Measurements from ENCODE around the gene SWT1.
A peak's percentile ranks its signal among the peaks of the same experiment; 100 is the strongest.

Gene SWT1

GRCh38 chr1:185239861-185240260, 82.9 kb downstream of the SWT1 start:
- no peaks in the 10 kb centered on the region for H3K36me3 ChIP-seq (ENCODE audit: low read depth)
- DNase-seq (ENCODE audit: low spot score) (no peak), ATAC-seq (ENCODE audit: low read depth) (no peak)
- H3K27ac ChIP-seq (ENCODE audit: poor library complexity, severe bottlenecking): no peak overlapping the region
- TF ChIP-seq CTCF (IDR thresholded peaks at IDR 0.05; ENCODE audit: poor library complexity, severe bottlenecking): no peak
- no peak overlapping the region for H3K4me3 ChIP-seq (ENCODE audit: severe bottlenecking)
- no peaks in the 10 kb centered on the region for H3K27me3 ChIP-seq (ENCODE audit: insufficient read depth, poor library complexity, severe bottlenecking)
- H3K9me3 ChIP-seq (ENCODE audit: severe bottlenecking): no peaks in the 10 kb centered on the region
- no peaks in the 10 kb centered on the region for H3K4me1 ChIP-seq (ENCODE audit: insufficient read depth, poor library complexity, severe bottlenecking)

GRCh38 chr1:185241127-185241526, 84.2 kb downstream of the SWT1 start:
- no peaks in the 10 kb centered on the region for H3K9me3 ChIP-seq (ENCODE audit: severe bottlenecking)
- no peak overlapping the region for H3K27ac ChIP-seq (ENCODE audit: poor library complexity, severe bottlenecking)
- no peak overlapping the region for H3K4me3 ChIP-seq (ENCODE audit: severe bottlenecking)
- TF ChIP-seq CTCF (IDR thresholded peaks at IDR 0.05; ENCODE audit: poor library complexity, severe bottlenecking): no peak
- DNase-seq (ENCODE audit: low spot score) (no peak), ATAC-seq (ENCODE audit: low read depth) (no peak)
- H3K36me3 ChIP-seq (ENCODE audit: low read depth): no peaks in the 10 kb centered on the region
- H3K4me1 ChIP-seq (ENCODE audit: insufficient read depth, poor library complexity, severe bottlenecking): no peaks in the 10 kb centered on the region
- H3K27me3 ChIP-seq (ENCODE audit: insufficient read depth, poor library complexity, severe bottlenecking): no peaks in the 10 kb centered on the region

- no peaks in the 10 kb centered on the region for H3K9me3 ChIP-seq (ENCODE audit: severe bottlenecking)
- H3K27ac ChIP-seq (ENCODE audit: poor library complexity, severe bottlenecking): no peak overlapping the region
- no peak overlapping the region for H3K4me3 ChIP-seq (ENCODE audit: severe bottlenecking)
- no peaks in the 10 kb centered on the region for H3K4me1 ChIP-seq (ENCODE audit: insufficient read depth, poor library complexity, severe bottlenecking)
- no peaks in the 10 kb centered on the region for H3K27me3 ChIP-seq (ENCODE audit: insufficient read depth, poor library complexity, severe bottlenecking)
- DNase-seq (ENCODE audit: low spot score) (no peak), ATAC-seq (ENCODE audit: low read depth) (peak; percentile 99)
- no peaks in the 10 kb centered on the region for H3K36me3 ChIP-seq (ENCODE audit: low read depth)
- no peak for TF ChIP-seq CTCF (IDR thresholded peaks at IDR 0.05; ENCODE audit: poor library complexity, severe bottlenecking)
These were observed 87.2 kb downstream of the SWT1 start for GRCh38 chr1:185244015-185244747.

- DNase-seq (ENCODE audit: low spot score): no peak
- Histone ChIP-seq H3K36me3 (ENCODE audit: low read depth) (no peaks in the 10 kb centered on the region), H3K9me3 (ENCODE audit: severe bottlenecking) (no peaks in the 10 kb centered on the region), H3K27me3 (ENCODE audit: insufficient read depth, poor library complexity, severe bottlenecking) (no peaks in the 10 kb centered on the region), H3K4me1 (ENCODE audit: insufficient read depth, poor library complexity, severe bottlenecking) (no peaks in the 10 kb centered on the region), H3K4me3 (ENCODE audit: severe bottlenecking) (no peak overlapping the region), H3K27ac (ENCODE audit: poor library complexity, severe bottlenecking) (no peak overlapping the region)
- no peak for TF ChIP-seq CTCF (IDR thresholded peaks at IDR 0.05; ENCODE audit: poor library complexity, severe bottlenecking)
- no peak for ATAC-seq (ENCODE audit: low read depth)
These were observed 88.5 kb downstream of the SWT1 start for GRCh38 chr1:185245466-185245865.

- no peaks in the 10 kb centered on the region for H3K4me1 ChIP-seq (ENCODE audit: insufficient read depth, poor library complexity, severe bottlenecking)
- no peaks in the 10 kb centered on the region for H3K36me3 ChIP-seq (ENCODE audit: low read depth)
- no peaks in the 10 kb centered on the region for H3K27me3 ChIP-seq (ENCODE audit: insufficient read depth, poor library complexity, severe bottlenecking)
- H3K9me3 ChIP-seq (ENCODE audit: severe bottlenecking): no peaks in the 10 kb centered on the region
- no peak overlapping the region for H3K4me3 ChIP-seq (ENCODE audit: severe bottlenecking)
- TF ChIP-seq CTCF (IDR thresholded peaks at IDR 0.05; ENCODE audit: poor library complexity, severe bottlenecking): no peak
- H3K27ac ChIP-seq (ENCODE audit: poor library complexity, severe bottlenecking): no peak overlapping the region
- ATAC-seq (ENCODE audit: low read depth): no peak
- no peak for DNase-seq (ENCODE audit: low spot score)
These were observed 92.6 kb downstream of the SWT1 start for GRCh38 chr1:185249563-185249962.
